Neural cell (in vitro differentiated cells): ENCODE results near the gene DBNDD1. TPM values are rescaled to one million over a fixed set of nuclear protein-coding genes. Genes with fewer than 3 reads are reported as not detected.

Experiments used
- H2AFZ ChIP-seq: fragments of 200-600, 300-800 bp; sonication (generic), shearing (Covaris generic); 2 replicates; pipeline ENCODE4 v1.6.0; 2014; ENCODE audit warnings: low read depth, mild to moderate bottlenecking, antibody characterized with exemption, low read length, moderate library complexity
- H3F3A ChIP-seq: fragments of 200-600 bp; shearing (Covaris generic); 2 replicates; pipeline ENCODE4 v1.6.1; 2016; ENCODE audit warnings: mild to moderate bottlenecking, moderate library complexity, mixed read lengths, antibody characterized with exemption, low read length; ENCODE audit not compliant: insufficient read depth, poor library complexity, severe bottlenecking
- H3K27ac ChIP-seq: fragments of 200-600, 300-800 bp; sonication (generic), shearing (Covaris generic); 2 replicates; pipeline ENCODE4 v1.5.1; 2014; ENCODE audit warnings: mild to moderate bottlenecking, low read length, moderate library complexity
- H3K27me3 ChIP-seq: fragments of 300-800, 200-600 bp; sonication (generic), shearing (Covaris generic); 2 replicates; pipeline ENCODE4 v1.6.0; 2014; ENCODE audit warnings: mild to moderate bottlenecking, low read depth, low read length, moderate library complexity; ENCODE audit not compliant: insufficient read depth
- H3K36me3 ChIP-seq: fragments of 300-800, 200-600 bp; sonication (generic), shearing (Covaris generic); 2 replicates; pipeline ENCODE4 v1.5.1; 2014; ENCODE audit warnings: mild to moderate bottlenecking, antibody characterized with exemption, low read length, moderate library complexity; ENCODE audit not compliant: insufficient read depth
- H3K4me2 ChIP-seq: fragments of 300-800, 200-600 bp; sonication (generic), shearing (Covaris generic); 2 replicates; pipeline ENCODE4 v1.6.0; 2014; ENCODE audit warnings: mild to moderate bottlenecking, low read length
- H3K4me3 ChIP-seq: fragments of 300-800, 200-600 bp; sonication (generic), shearing (Covaris generic); 2 replicates; pipeline ENCODE4 v1.5.1; 2014; ENCODE audit warnings: mild to moderate bottlenecking, low read length, moderate library complexity
- H3K79me2 ChIP-seq: fragments of 200-600 bp; shearing (Covaris generic); replicated peaks from 2 replicates; pipeline ENCODE4 v1.6.0; 2014; ENCODE audit warnings: mild to moderate bottlenecking, low read length, moderate library complexity; ENCODE audit not compliant: insufficient read depth
- H3K9ac ChIP-seq: fragments of 300-800, 200-600 bp; sonication (generic), shearing (Covaris generic); 2 replicates; pipeline ENCODE4 v1.6.1; 2016; ENCODE audit warnings: mild to moderate bottlenecking, low read length, mixed read lengths
- H3K9me2 ChIP-seq: fragments of 200-600 bp; shearing (Covaris generic); 2 replicates; pipeline ENCODE4 v1.6.1; 2016; ENCODE audit warnings: mild to moderate bottlenecking, low read length, mixed read lengths; ENCODE audit not compliant: insufficient read depth
- H3K9me3 ChIP-seq: fragments of 200-600, 300-800 bp; sonication (generic), shearing (Covaris generic); 2 replicates; pipeline ENCODE4 v1.6.1; 2016; ENCODE audit warnings: mild to moderate bottlenecking, mixed run types, low read length, moderate library complexity, mixed read lengths
- H4K20me1 ChIP-seq: fragments of 200-600 bp; shearing (Covaris generic); 2 replicates; pipeline ENCODE4 v1.6.1; 2016; ENCODE audit warnings: mild to moderate bottlenecking, mixed run types; ENCODE audit not compliant: insufficient read depth
- CTCF ChIP-seq: fragments of 450-650 bp; IDR thresholded peaks from 2 replicates; pipeline ENCODE4 v1.5.1; 2014; ENCODE audit warnings: antibody characterized with exemption, mild to moderate bottlenecking, moderate library complexity; ENCODE audit not compliant: poor library complexity, severe bottlenecking
- EP300 ChIP-seq: fragments of 450-650 bp; conservative IDR thresholded peaks from 2 replicates; pipeline ENCODE4 v1.6.1; 2014; ENCODE audit warnings: antibody characterized with exemption, mild to moderate bottlenecking, moderate library complexity; ENCODE audit not compliant: poor library complexity, severe bottlenecking
- EZH2 ChIP-seq: fragments of 200-600, 300-800 bp; shearing (Covaris generic), sonication (generic); IDR thresholded peaks from 2 replicates; pipeline ENCODE4 v1.6.1; 2014; ENCODE audit warnings: antibody characterized with exemption, low read length, borderline replicate concordance, mild to moderate bottlenecking; ENCODE audit not compliant: insufficient read depth, poor library complexity, severe bottlenecking
- MXI1 ChIP-seq: fragments of 450-650 bp; conservative IDR thresholded peaks from 2 replicates; pipeline ENCODE4 v1.6.1; 2014; ENCODE audit warnings: antibody characterized with exemption, mild to moderate bottlenecking; ENCODE audit not compliant: poor library complexity, severe bottlenecking
- POLR2AphosphoS5 ChIP-seq: IDR thresholded peaks from 2 replicates; pipeline ENCODE4 v1.6.1; 2012
- RAD21 ChIP-seq: fragments of 450-650 bp; conservative IDR thresholded peaks from 2 replicates; pipeline ENCODE4 v1.6.1; 2014; ENCODE audit warnings: antibody characterized with exemption, mild to moderate bottlenecking, moderate library complexity
- REST ChIP-seq: IDR thresholded peaks from 2 replicates; pipeline ENCODE4 v1.6.1; 2012; ENCODE audit warnings: borderline replicate concordance
- SMC3 ChIP-seq: fragments of 450-650 bp; conservative IDR thresholded peaks from 2 replicates; pipeline ENCODE4 v1.6.1; 2014; ENCODE audit warnings: antibody characterized with exemption, mild to moderate bottlenecking, moderate library complexity; ENCODE audit not compliant: poor library complexity
- TAF1 ChIP-seq: IDR thresholded peaks from 2 replicates; pipeline ENCODE4 v1.6.1; 2012; ENCODE audit warnings: low read depth
- polyA plus RNA-seq: library from polyadenylated mRNA; depleted of rRNA; stranded (reverse); fragments of >200 nt; gene quantifications from 2 replicates; pipeline ENCODE4 v1.2.3, GENCODE V29; 2014

DBNDD1 gene
- polyA plus RNA-seq, 1 donor from 2014 or later: 15.4 TPM

GRCh38 chr16:89973654-89974335, 45.5 kb downstream of the DBNDD1 start:
- TF ChIP-seq RAD21: no peak
- no peak for TF ChIP-seq POLR2AphosphoS5
- TF ChIP-seq MXI1: no peak
- TF ChIP-seq CTCF: no peak
- TF ChIP-seq EZH2: no peak
- TF ChIP-seq EP300: no peak
- no peak for TF ChIP-seq TAF1
- no peak for TF ChIP-seq REST
- Histone ChIP-seq H3K9me2 (no peaks in the 10 kb centered on the region), H2AFZ (no peak overlapping the region), H3F3A (no peaks in the 10 kb centered on the region), H3K9me3 (no peaks in the 10 kb centered on the region), H3K79me2 (peaks cover 38% of the 10 kb centered on the region), H3K36me3 (peaks cover 7% of the 10 kb centered on the region), H3K4me3 (peak overlapping the region; percentile 98), H3K27ac (no peak overlapping the region), H4K20me1 (no peaks in the 10 kb centered on the region), H3K9ac (peak overlapping the region; percentile 96), H3K4me2 (peak overlapping the region; percentile 71), H3K27me3 (no peaks in the 10 kb centered on the region)

- no peak for TF ChIP-seq SMC3
- Histone ChIP-seq H3K9me3 (no peaks in the 10 kb centered on the region), H3K27me3 (no peaks in the 10 kb centered on the region), H4K20me1 (no peaks in the 10 kb centered on the region), H3K9ac (peak overlapping the region; percentile 96), H3F3A (no peaks in the 10 kb centered on the region), H2AFZ (peak overlapping the region; percentile 99), H3K4me2 (peak overlapping the region; percentile 71), H3K79me2 (peaks cover 38% of the 10 kb centered on the region), H3K36me3 (peaks cover 7% of the 10 kb centered on the region), H3K9me2 (no peaks in the 10 kb centered on the region), H3K4me3 (peak overlapping the region; percentile 98), H3K27ac (peak overlapping the region; percentile 87)
These were observed 46.0 kb downstream of the DBNDD1 start for GRCh38 chr16:89973235-89973634.
